ENCODE results near the gene STMND1. TPM values are rescaled to one million over a fixed set of nuclear protein-coding genes. Genes with fewer than 3 reads are reported as not detected.

Gene STMND1
- total RNA-seq, 1 donor from 2014 or later = not detected

Other genes starting within 250 kb of the STMND1 start
- gene RBM24, start 179.3 kb downstream of the STMND1 start, total RNA-seq = 181 TPM